ENCODE measurements around the gene STK32B.

STK32B gene

DNA sequence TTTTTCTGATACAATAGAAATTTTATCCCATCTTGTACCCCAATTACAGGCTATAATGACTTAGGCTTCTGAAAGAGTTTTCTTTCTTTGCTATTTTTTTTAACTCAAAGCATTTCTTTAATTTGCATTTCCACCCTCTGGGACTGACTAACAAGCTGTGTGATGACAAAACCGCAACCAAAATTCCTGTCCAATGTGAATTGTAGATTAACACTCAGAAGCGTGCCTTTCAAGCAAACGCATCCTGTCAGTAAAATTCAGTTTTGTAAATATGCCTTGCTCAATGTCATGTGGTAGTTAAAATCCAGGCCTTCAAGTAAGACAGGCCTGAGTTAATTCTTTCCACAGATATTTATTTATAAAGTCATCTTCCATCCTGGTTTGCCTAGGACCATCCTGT, 50.3 kb downstream of the STK32B start:
- Mint-ChIP-seq H3K4me3 (no peak overlapping the region), H3K27ac (no peak overlapping the region), H3K27me3 (no peaks in the 10 kb centered on the region), H3K36me3 (ENCODE audit: low read depth) (no peaks in the 10 kb centered on the region), H3K4me1 (ENCODE audit: low read depth) (no peaks in the 10 kb centered on the region), H3K9me3 (peaks cover 17% of the 10 kb centered on the region)
- intact Hi-C loops (cut with micrococcal nuclease), result no loop called here

- no peaks in the 10 kb centered on the region for H3K27me3 Mint-ChIP-seq
- H3K27ac Mint-ChIP-seq, result no peak overlapping the region
- intact Hi-C loops (cut with micrococcal nuclease), result no loop called here
- H3K4me3 Mint-ChIP-seq, result no peak overlapping the region
- H3K36me3 Mint-ChIP-seq (ENCODE audit: low read depth), result no peaks in the 10 kb centered on the region
- H3K9me3 Mint-ChIP-seq, result no peaks in the 10 kb centered on the region
- H3K4me1 Mint-ChIP-seq (ENCODE audit: low read depth), result no peaks in the 10 kb centered on the region
These were observed 59.6 kb downstream of the STK32B start for GRCh38 chr4:5110901-5111300.

DNA sequence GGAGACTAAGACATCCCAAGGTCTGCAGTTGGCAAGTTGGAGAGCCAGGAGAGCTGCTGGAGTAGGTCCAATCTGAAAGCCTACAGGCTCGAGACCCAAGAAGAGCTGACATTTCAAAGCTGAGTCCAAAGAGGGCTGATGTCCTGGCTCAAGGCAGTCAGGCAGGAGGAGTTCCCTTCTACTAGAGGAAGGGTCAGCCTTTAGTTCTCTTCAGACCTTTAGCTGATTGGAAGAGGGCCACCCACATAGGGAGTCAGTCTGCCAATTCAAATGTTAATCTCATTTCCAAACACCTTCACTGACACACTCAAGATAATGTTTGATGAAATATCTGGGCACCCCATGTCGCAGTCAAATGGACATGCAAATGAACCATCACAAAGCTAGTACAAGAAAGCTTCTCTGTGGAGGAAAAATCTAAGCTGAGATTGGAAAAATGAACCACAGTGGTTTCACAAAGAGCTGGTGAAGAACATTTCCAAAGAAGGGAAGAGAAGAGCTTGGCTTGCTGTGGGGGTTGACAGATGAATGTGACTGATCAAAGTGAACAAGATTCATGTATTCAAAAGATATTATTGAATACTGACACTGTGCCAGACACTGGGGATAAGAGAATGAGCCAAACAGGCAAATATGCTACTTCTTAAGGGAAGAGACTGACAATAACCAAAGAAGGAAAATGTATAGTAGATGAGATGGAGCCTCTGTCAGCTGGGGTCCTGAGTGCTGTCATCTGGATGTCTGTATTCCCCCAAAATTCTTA, 61.2 kb downstream of the STK32B start:
- Mint-ChIP-seq H3K27ac (no peak overlapping the region), H3K27me3 (no peaks in the 10 kb centered on the region), H3K4me1 (ENCODE audit: low read depth) (no peaks in the 10 kb centered on the region), H3K9me3 (no peaks in the 10 kb centered on the region), H3K4me3 (no peak overlapping the region), H3K36me3 (ENCODE audit: low read depth) (no peaks in the 10 kb centered on the region)
- intact Hi-C loops (cut with micrococcal nuclease), result no loop called here

DNA sequence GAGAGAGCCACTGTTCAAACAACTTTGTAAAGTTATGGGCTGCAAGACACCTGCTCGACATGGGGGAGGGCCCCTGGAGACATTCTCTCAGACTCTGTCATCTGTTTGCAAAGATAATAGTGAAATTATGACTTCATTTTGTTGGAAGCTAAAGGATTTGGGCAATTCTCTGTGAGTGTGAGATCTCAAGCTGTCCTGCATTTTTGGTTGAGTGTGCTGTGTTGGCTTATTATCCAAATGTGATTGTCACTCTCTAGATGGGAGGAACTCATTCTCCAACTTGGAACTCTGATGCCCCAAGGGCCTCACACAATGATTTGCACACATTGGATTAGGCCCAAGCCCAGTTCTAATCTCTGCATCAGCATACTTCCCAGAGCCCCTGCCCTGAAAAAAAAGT, 63.7 kb downstream of the STK32B start:
- Mint-ChIP-seq H3K4me3 (no peak overlapping the region), H3K36me3 (ENCODE audit: low read depth) (no peaks in the 10 kb centered on the region), H3K27me3 (no peaks in the 10 kb centered on the region), H3K27ac (no peak overlapping the region), H3K9me3 (no peaks in the 10 kb centered on the region), H3K4me1 (ENCODE audit: low read depth) (no peaks in the 10 kb centered on the region)
- intact Hi-C loops (cut with micrococcal nuclease), result no loop called here

GRCh38 chr4:5118091-5118786, 67.0 kb downstream of the STK32B start:
- H3K4me3 Mint-ChIP-seq, result no peak overlapping the region

GRCh38 chr4:5118994-5119835, 67.9 kb downstream of the STK32B start:
- no peaks in the 10 kb centered on the region for H3K4me1 Mint-ChIP-seq (ENCODE audit: low read depth)
- intact Hi-C loops (cut with micrococcal nuclease), result no loop called here
- no peaks in the 10 kb centered on the region for H3K36me3 Mint-ChIP-seq (ENCODE audit: low read depth)
- no peaks in the 10 kb centered on the region for H3K9me3 Mint-ChIP-seq
- H3K27ac Mint-ChIP-seq, result no peak overlapping the region
- no peaks in the 10 kb centered on the region for H3K27me3 Mint-ChIP-seq
- no peak overlapping the region for H3K4me3 Mint-ChIP-seq

More at GRCh38 chr4:5118091-5118786, 67.0 kb downstream of the STK32B start:
- Mint-ChIP-seq H3K36me3 (ENCODE audit: low read depth) (no peaks in the 10 kb centered on the region), H3K9me3 (no peaks in the 10 kb centered on the region), H3K27me3 (no peaks in the 10 kb centered on the region), H3K27ac (no peak overlapping the region), H3K4me1 (ENCODE audit: low read depth) (no peaks in the 10 kb centered on the region)
- intact Hi-C loops (cut with micrococcal nuclease), result no loop called here

GRCh38 chr4:5120067-5120466, 68.8 kb downstream of the STK32B start:
- H3K4me3 Mint-ChIP-seq, result no peak overlapping the region
- no peak overlapping the region for H3K27ac Mint-ChIP-seq
- H3K9me3 Mint-ChIP-seq, result no peaks in the 10 kb centered on the region
- intact Hi-C loops (cut with micrococcal nuclease), result no loop called here
- no peaks in the 10 kb centered on the region for H3K27me3 Mint-ChIP-seq
- no peaks in the 10 kb centered on the region for H3K36me3 Mint-ChIP-seq (ENCODE audit: low read depth)
- H3K4me1 Mint-ChIP-seq (ENCODE audit: low read depth), result no peaks in the 10 kb centered on the region

DNA sequence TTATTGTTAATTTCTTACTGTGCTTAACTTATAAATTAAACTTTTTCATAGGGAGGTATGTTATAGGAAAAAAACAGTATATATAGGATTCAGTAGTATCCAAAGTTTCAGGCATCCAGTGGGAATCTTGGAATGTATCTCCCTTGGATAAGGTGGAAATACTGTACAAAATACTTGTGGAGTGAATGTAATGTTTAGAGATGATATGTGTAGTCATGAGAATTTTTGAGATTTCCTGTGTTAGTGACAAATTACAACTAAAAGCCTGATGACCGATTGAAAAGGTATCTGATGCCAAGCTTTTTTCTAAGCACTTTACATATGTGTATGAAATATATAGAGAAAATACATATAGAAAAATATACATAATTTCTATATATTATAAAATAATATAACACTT, 69.2 kb downstream of the STK32B start:
- H3K4me1 Mint-ChIP-seq (ENCODE audit: low read depth), result no peaks in the 10 kb centered on the region
- H3K27ac Mint-ChIP-seq, result no peak overlapping the region
- intact Hi-C loops (cut with micrococcal nuclease), result no loop called here
- H3K4me3 Mint-ChIP-seq, result no peak overlapping the region
- H3K9me3 Mint-ChIP-seq, result no peaks in the 10 kb centered on the region
- H3K36me3 Mint-ChIP-seq (ENCODE audit: low read depth), result no peaks in the 10 kb centered on the region
- H3K27me3 Mint-ChIP-seq, result no peaks in the 10 kb centered on the region

GRCh38 chr4:5122114-5122513, 70.8 kb downstream of the STK32B start:
- Mint-ChIP-seq H3K9me3 (no peaks in the 10 kb centered on the region), H3K4me1 (ENCODE audit: low read depth) (no peaks in the 10 kb centered on the region), H3K27me3 (no peaks in the 10 kb centered on the region), H3K36me3 (ENCODE audit: low read depth) (no peaks in the 10 kb centered on the region), H3K4me3 (no peak overlapping the region), H3K27ac (no peak overlapping the region)
- intact Hi-C loops (cut with micrococcal nuclease), result no loop called here

GRCh38 chr4:5124876-5125275, 73.6 kb downstream of the STK32B start:
- Mint-ChIP-seq H3K4me3 (no peak overlapping the region), H3K4me1 (ENCODE audit: low read depth) (no peaks in the 10 kb centered on the region)
- intact Hi-C loops (cut with micrococcal nuclease), result no loop called here

DNA sequence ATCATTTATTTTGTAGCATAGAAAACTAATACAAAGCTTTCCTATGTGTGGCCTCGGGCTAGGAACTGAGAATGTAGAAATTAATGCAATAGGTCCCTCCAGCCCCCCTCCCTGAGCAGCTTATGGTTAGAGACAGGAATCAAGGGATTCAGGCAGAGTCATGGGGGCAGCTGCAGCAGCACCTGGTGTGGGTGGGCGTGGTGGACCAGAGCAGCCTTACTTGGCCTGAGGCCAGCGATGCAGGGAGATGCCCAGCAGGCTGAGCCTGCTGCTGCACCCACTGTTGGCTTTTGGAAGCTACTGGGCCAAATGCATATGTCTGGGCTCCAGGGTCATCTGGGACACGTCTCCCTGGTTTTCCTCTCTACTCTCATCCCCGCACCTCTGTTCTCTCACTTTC, 74.0 kb downstream of the STK32B start:
- Mint-ChIP-seq H3K36me3 (ENCODE audit: low read depth) (no peaks in the 10 kb centered on the region), H3K4me3 (no peak overlapping the region), H3K27me3 (no peaks in the 10 kb centered on the region), H3K9me3 (no peaks in the 10 kb centered on the region), H3K4me1 (ENCODE audit: low read depth) (no peaks in the 10 kb centered on the region), H3K27ac (no peak overlapping the region)
- intact Hi-C loops (cut with micrococcal nuclease), result no loop called here

More at GRCh38 chr4:5124876-5125275, 73.6 kb downstream of the STK32B start:
- no peaks in the 10 kb centered on the region for H3K9me3 Mint-ChIP-seq
- H3K27ac Mint-ChIP-seq, result no peak overlapping the region
- no peaks in the 10 kb centered on the region for H3K27me3 Mint-ChIP-seq
- no peaks in the 10 kb centered on the region for H3K36me3 Mint-ChIP-seq (ENCODE audit: low read depth)

GRCh38 chr4:5126231-5126630, 75.0 kb downstream of the STK32B start:
- Mint-ChIP-seq H3K4me1 (ENCODE audit: low read depth) (no peaks in the 10 kb centered on the region), H3K27ac (no peak overlapping the region)

DNA sequence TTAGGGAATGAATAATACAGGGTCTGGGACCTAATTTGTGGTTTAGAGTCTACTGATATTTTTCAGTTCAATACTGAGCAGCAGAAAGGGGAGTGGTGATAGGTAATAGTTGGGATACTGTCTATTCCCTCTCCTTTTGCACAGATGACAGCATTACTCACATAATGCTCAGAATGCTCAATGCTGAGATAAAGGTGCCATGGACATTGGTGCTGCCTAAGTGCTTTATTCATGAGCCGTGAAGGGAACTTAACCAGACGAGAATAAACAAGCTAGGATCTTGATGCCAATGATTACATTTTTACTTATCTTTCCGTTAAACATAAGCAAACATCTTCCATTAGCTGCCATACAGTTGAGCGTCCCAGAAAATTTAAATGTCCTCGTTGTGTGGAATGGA, 75.6 kb downstream of the STK32B start:
- H3K36me3 Mint-ChIP-seq (ENCODE audit: low read depth), result no peaks in the 10 kb centered on the region
- no peak overlapping the region for H3K27ac Mint-ChIP-seq
- intact Hi-C loops (cut with micrococcal nuclease), result no loop called here
- H3K4me1 Mint-ChIP-seq (ENCODE audit: low read depth), result no peaks in the 10 kb centered on the region
- no peak overlapping the region for H3K4me3 Mint-ChIP-seq
- H3K27me3 Mint-ChIP-seq, result no peaks in the 10 kb centered on the region
- H3K9me3 Mint-ChIP-seq, result peaks cover 12% of the 10 kb centered on the region

More at GRCh38 chr4:5126231-5126630, 75.0 kb downstream of the STK32B start:
- no peaks in the 10 kb centered on the region for H3K36me3 Mint-ChIP-seq (ENCODE audit: low read depth)
- peaks cover 6% of the 10 kb centered on the region for H3K9me3 Mint-ChIP-seq
- intact Hi-C loops (cut with micrococcal nuclease), result no loop called here
- H3K4me3 Mint-ChIP-seq, result no peak overlapping the region
- H3K27me3 Mint-ChIP-seq, result no peaks in the 10 kb centered on the region

DNA sequence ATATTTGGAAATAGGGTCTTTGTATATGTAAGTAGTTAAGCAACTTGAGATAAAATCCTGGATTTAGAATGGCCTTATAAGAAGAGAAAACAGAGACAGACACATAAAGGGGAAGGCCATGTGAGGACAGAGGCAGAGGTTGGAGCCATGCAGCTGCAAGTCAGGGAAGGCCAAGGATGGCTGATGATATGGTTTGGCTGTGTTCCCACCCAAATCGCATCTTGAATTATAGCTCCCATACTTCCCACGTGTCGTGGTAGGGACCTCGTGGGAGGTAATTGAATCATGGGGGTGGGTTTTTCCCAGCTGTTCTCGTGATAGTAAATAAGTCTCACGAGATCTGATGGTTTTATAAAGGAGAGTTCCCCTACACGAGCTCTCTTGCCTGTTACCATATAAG, 76.3 kb downstream of the STK32B start:
- Mint-ChIP-seq H3K4me3 (no peak overlapping the region), H3K27ac (no peak overlapping the region), H3K9me3 (peaks cover 14% of the 10 kb centered on the region), H3K36me3 (ENCODE audit: low read depth) (no peaks in the 10 kb centered on the region), H3K4me1 (ENCODE audit: low read depth) (no peaks in the 10 kb centered on the region), H3K27me3 (no peaks in the 10 kb centered on the region)
- intact Hi-C loops (cut with micrococcal nuclease), result no loop called here

All from dendritic cell treated with granulocyte-macrophage colony-stimulating factor and Interleukin-4, amounts not matched to agents 40 ng/mL and 50 ng/mL, for 4 days (primary cell).